B cell (primary cell): ENCODE results near the gene ABLIM1. TPM values are rescaled to one million over a fixed set of nuclear protein-coding genes. Genes with fewer than 3 reads are reported as not detected.

ENCODE experiments used
- ATAC-seq: fragments of 200-7000 bp; cut with Tn5 transposase; one replicate; pipeline ENCODE4 v1.10.0; 2021; ENCODE audit warnings: low read depth, mild to moderate bottlenecking, moderate number of reproducible peaks, moderate library complexity
- CTCF ChIA-PET: fragments of 350-600 bp; sonication (Branson Sonifier 250); formaldehyde crosslinking; loops from one replicate; lab custom pipeline; 2021; ENCODE audit warnings: antibody characterized with exemption, inconsistent platforms; lab: Charles Lee
- POLR2A ChIA-PET: fragments of 350-600 bp; sonication (Branson Sonifier 250); formaldehyde crosslinking; loops from one replicate; lab custom pipeline; 2021; ENCODE audit warnings: antibody characterized with exemption; lab: Charles Lee
- DNase-seq: peaks from one replicate; pipeline ENCODE4 v3.0.0; 2013
- H2AFZ ChIP-seq: 2 replicates; pipeline ENCODE4 v1.6.1; 2012; ENCODE audit warnings: mild to moderate bottlenecking, low read depth, low read length; ENCODE audit not compliant: insufficient read depth, poor library complexity, severe bottlenecking
- H3K27ac ChIP-seq, 2 donors: 1 replicate in 1 of 2; 2 replicates in 1 of 2; pipeline ENCODE4 v1.5.1; 2012 to 2013; ENCODE audit warnings: low read length in 2 of 2, mild to moderate bottlenecking in 2 of 2, moderate library complexity in 1 of 2
- H3K27me3 ChIP-seq, 4 experiments: fragments of 200-600 bp in 1 of 4; sonication (generic) in 1 of 4; replicated peaks in 1 of 4; 1 replicate in 2 of 4; 2 replicates in 2 of 4; pipeline versions ENCODE4 v1.6.1 to v1.7.0; 2013 to 2016; ENCODE audit warnings: low read length in 3 of 4, mild to moderate bottlenecking in 2 of 4, mixed read lengths in 1 of 4, moderate library complexity in 1 of 4; ENCODE audit not compliant: insufficient read depth in 4 of 4, control insufficient read depth in 3 of 4; ENCODE audit errors: control extremely low read depth in 1 of 4
- H3K36me3 ChIP-seq, 2 experiments: replicated peaks in 1 of 2; 1 replicate in 1 of 2; 2 replicates in 1 of 2; pipeline versions ENCODE4 v1.6.1 to v1.7.1; 2013; ENCODE audit warnings: low read length in 1 of 2; ENCODE audit not compliant: insufficient read depth in 2 of 2, control insufficient read depth in 1 of 2; ENCODE audit errors: control extremely low read depth in 1 of 2, extremely low read depth in 1 of 2
- H3K4me1 ChIP-seq, 2 donors: fragments of 200-600 bp in 1 of 2; sonication (generic) in 1 of 2; 1 replicate in 1 of 2; 2 replicates in 1 of 2; pipeline versions ENCODE4 v1.5.1 to v1.6.1; 2013 to 2017; ENCODE audit warnings: low read length in 2 of 2; ENCODE audit not compliant: control insufficient read depth in 2 of 2, insufficient read depth in 2 of 2
- H3K4me2 ChIP-seq: replicated peaks from 2 replicates; pipeline ENCODE3; 2012; ENCODE audit warnings: mild to moderate bottlenecking, low read depth, low read length; ENCODE audit not compliant: poor library complexity, severe bottlenecking
- H3K4me3 ChIP-seq, 5 experiments: fragments of 200-600 bp in 1 of 5; sonication (generic) in 1 of 5; 1 replicate in 3 of 5; 2 replicates in 2 of 5; pipeline versions ENCODE4 v1.5.1 to v1.7.0; 2011 to 2016; ENCODE audit warnings: low read length in 4 of 5, mild to moderate bottlenecking in 4 of 5, low read depth in 2 of 5, control low read depth in 1 of 5, moderate library complexity in 1 of 5; ENCODE audit not compliant: insufficient read depth in 1 of 5; ENCODE audit errors: control extremely low read depth in 1 of 5, extremely low read depth in 1 of 5
- H3K79me2 ChIP-seq: fragments of 200-600 bp; sonication (generic); one replicate; pipeline ENCODE4 v1.6.0; 2016; ENCODE audit warnings: low read length; ENCODE audit not compliant: control insufficient read depth, insufficient read depth
- H3K9ac ChIP-seq: fragments of 200-600 bp; sonication (generic); 2 replicates; pipeline ENCODE4 v1.6.1; 2017; ENCODE audit warnings: mild to moderate bottlenecking, low read length, moderate library complexity
- H3K9me3 ChIP-seq, 3 donors: one replicate each; pipeline versions ENCODE4 v1.6.1 to v1.7.1; 2013; ENCODE audit warnings: low read length in 2 of 3; ENCODE audit not compliant: control insufficient read depth in 2 of 3, insufficient read depth in 1 of 3; ENCODE audit errors: control extremely low read depth in 1 of 3
- H4K20me1 ChIP-seq: 2 replicates; pipeline ENCODE4 v1.6.0; 2012; ENCODE audit warnings: mild to moderate bottlenecking, low read length; ENCODE audit not compliant: insufficient read depth, control insufficient read depth, poor library complexity, severe bottlenecking
- H3K27ac Mint-ChIP-seq: one replicate; pipeline ENCODE4 v1.8.0; 2021; ENCODE audit warnings: mixed read lengths
- H3K27me3 Mint-ChIP-seq: one replicate; pipeline ENCODE4 v1.8.0; 2021; ENCODE audit warnings: mixed read lengths
- H3K4me1 Mint-ChIP-seq: one replicate; pipeline ENCODE4 v1.8.0; 2021; ENCODE audit warnings: mixed read lengths
- H3K4me3 Mint-ChIP-seq: one replicate; pipeline ENCODE4 v1.8.0; 2021; ENCODE audit warnings: mixed read lengths
- H3K9me3 Mint-ChIP-seq: one replicate; pipeline ENCODE4 v1.8.0; 2022; ENCODE audit warnings: mixed read lengths; ENCODE audit not compliant: insufficient read depth
- CTCF ChIP-seq: fragments of 200-600 bp; IDR thresholded peaks from one replicate; pipeline ENCODE4 v1.8.0; 2022; ENCODE audit warnings: antibody characterized with exemption, mild to moderate bottlenecking
- EZH2 ChIP-seq: IDR thresholded peaks from 2 replicates; pipeline ENCODE4 v1.6.1; 2012; ENCODE audit warnings: borderline replicate concordance, low read depth, mild to moderate bottlenecking, moderate library complexity, low read length; ENCODE audit not compliant: insufficient read depth, poor library complexity, severe bottlenecking
- WGBS: methylation state at CpG from one replicate; pipeline ENCODE4 v1.1.5; 2013; ENCODE audit warnings: missing lambda C conversion rate; ENCODE audit not compliant: insufficient coverage; 5-methylcytosine and 5-hydroxymethylcytosine counted together
- intact Hi-C: fragments of 100-400 bp; cut with micrococcal nuclease; formaldehyde crosslinking; loops from one replicate; pipeline ENCODE4 v1.10.0; 2022
- polyA plus RNA-seq: library from polyadenylated mRNA; depleted of rRNA; stranded (reverse); fragments of >200 nt; gene quantifications from 2 replicates; pipeline ENCODE4 v1.2.3, GENCODE V29; 2012
- total RNA-seq, 2 donors: library from RNA; stranded (reverse); fragments of 120-200 nt in 1 of 2; gene quantifications; 1 replicate in 1 of 2; 2 replicates in 1 of 2; pipeline versions ENCODE4 v1.2.3 to v1.2.4, GENCODE V29; 2013 to 2022

Gene ABLIM1
- total and polyA plus RNA-seq, 2 donors (not counting 1 experiment from before 2014, with no cell fraction given) = 55.6 to 148 TPM

DNA sequence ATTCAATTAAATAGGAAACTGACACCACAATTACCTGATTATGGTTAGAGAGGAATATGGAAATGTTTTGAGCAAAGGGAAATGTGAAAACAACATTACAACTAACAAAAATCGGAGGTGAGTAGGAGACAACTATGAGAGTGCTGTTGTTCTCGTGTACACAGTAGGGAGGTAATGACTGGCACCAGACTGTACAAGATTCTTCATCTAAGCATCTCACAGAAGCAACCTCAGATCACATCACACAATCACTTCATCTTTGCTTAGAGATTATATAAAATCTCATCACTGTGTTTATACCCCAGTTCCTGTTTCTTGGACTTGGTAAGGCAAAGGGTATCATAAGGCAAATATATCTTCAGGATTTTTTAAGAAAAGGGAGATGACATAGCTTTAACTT lies 14.9 kb downstream of the ABLIM1 start:
- peaks cover 6% of the 10 kb centered on the region for H3K27me3 Mint-ChIP-seq
- DNase-seq (no peak), ATAC-seq (no peak)
- POLR2A ChIA-PET = no interaction called here
- intact Hi-C loops = no loop called here
- Histone ChIP-seq H3K36me3 (no peaks in the 10 kb centered on the region), H3K4me2 (no peak overlapping the region), H3K27ac (no peak overlapping the region), H4K20me1 (no peaks in the 10 kb centered on the region), H3K27me3 (no peaks in the 10 kb centered on the region), H3K4me3 (no peak overlapping the region), H3K79me2 (no peaks in the 10 kb centered on the region), H3K9ac (no peak overlapping the region), H3K4me1 (peaks cover 0 to 6% of the 10 kb centered on the region in 2 donors), H3K9me3 (no peaks in the 10 kb centered on the region), H2AFZ (no peak overlapping the region)
- WGBS = no CpG with 5 or more reads among the region's 2 CpGs
- TF ChIP-seq EZH2 = no peak
- TF ChIP-seq CTCF = no peak
- CTCF ChIA-PET = no interaction called here
- H3K9me3 Mint-ChIP-seq = no peaks in the 10 kb centered on the region
- peaks cover 8% of the 10 kb centered on the region for H3K4me1 Mint-ChIP-seq
- H3K27ac Mint-ChIP-seq = no peak overlapping the region
- no peak overlapping the region for H3K4me3 Mint-ChIP-seq

GRCh38 chr10:114642729-114643128 lies 15.3 kb downstream of the ABLIM1 start:
- no peak overlapping the region for H2AFZ ChIP-seq
- intact Hi-C loops = no loop called here

More at GRCh38 chr10:114642729-114643128, 15.3 kb downstream of the ABLIM1 start:
- Histone ChIP-seq H3K9ac (no peak overlapping the region), H4K20me1 (no peaks in the 10 kb centered on the region), H3K4me2 (no peak overlapping the region), H3K36me3 (no peaks in the 10 kb centered on the region), H3K4me3 (no peak overlapping the region), H3K27me3 (no peaks in the 10 kb centered on the region), H3K4me1 (peaks cover 0 to 6% of the 10 kb centered on the region in 2 donors), H3K9me3 (no peaks in the 10 kb centered on the region), H3K27ac (no peak overlapping the region), H3K79me2 (no peaks in the 10 kb centered on the region)
- H3K4me1 Mint-ChIP-seq = peaks cover 8% of the 10 kb centered on the region
- POLR2A ChIA-PET = no interaction called here
- DNase-seq (no peak), ATAC-seq (no peak)
- H3K27me3 Mint-ChIP-seq = peaks cover 6% of the 10 kb centered on the region
- no peak overlapping the region for H3K4me3 Mint-ChIP-seq
- TF ChIP-seq EZH2 (no peak), CTCF (no peak)
- CTCF ChIA-PET = no interaction called here
- no CpG with 5 or more reads among the region's 5 CpGs for WGBS
- no peak overlapping the region for H3K27ac Mint-ChIP-seq
- H3K9me3 Mint-ChIP-seq = no peaks in the 10 kb centered on the region
